K562 (cell line): ENCODE results near the gene CCNQ.

Experiments used
- ATF1 ChIP-seq, 2 experiments: fragments of 450-650 bp in 1 of 2; IDR thresholded peaks; 2 replicates each; pipeline ENCODE4 v1.6.1; 2016; ENCODE audit warnings: missing compliant biosample characterization in 1 of 2, missing genetic modification characterization in 1 of 2
- CREB1 ChIP-seq, 2 experiments: sonication (generic) in 1 of 2; formaldehyde crosslinking in 1 of 2; IDR thresholded peaks; 2 replicates each; pipeline versions ENCODE4 v1.6.1 to v1.8.0; 2012 to 2022; ENCODE audit warnings: inconsistent platforms in 1 of 2, mild to moderate bottlenecking in 1 of 2, missing genetic modification reagents in 1 of 2, moderate library complexity in 1 of 2
- EP300 ChIP-seq: IDR thresholded peaks from 2 replicates; pipeline ENCODE4 v1.6.1; 2012; ENCODE audit warnings: low read length, improper control_type of control experiment
- FOXM1 ChIP-seq, 2 experiments: fragments of 450-650 bp in 1 of 2; sonication (generic) in 1 of 2; formaldehyde crosslinking in 1 of 2; IDR thresholded peaks; 2 replicates each; pipeline versions ENCODE4 v1.6.1 to v1.9.0; 2017 to 2022; ENCODE audit warnings: low read depth in 2 of 2, mild to moderate bottlenecking in 2 of 2, missing genetic modification reagents in 1 of 2, moderate library complexity in 1 of 2
- KLF6 ChIP-seq: fragments of 250-450 bp; sonication (Bioruptor Pico); IDR thresholded peaks from 2 replicates; pipeline ENCODE4 v1.4.0; 2020; ENCODE audit warnings: mild to moderate bottlenecking, moderate library complexity, borderline replicate concordance
- RAD21 ChIP-seq, 2 experiments: fragments of 250-450 bp in 1 of 2; fragments of 450-650 bp in 1 of 2; sonication (Bioruptor Pico) in 1 of 2; formaldehyde crosslinking in 1 of 2; IDR thresholded peaks in 1 of 2; conservative IDR thresholded peaks in 1 of 2; 2 replicates each; pipeline versions ENCODE4 v1.4.0 to v1.8.0; 2020 to 2022; ENCODE audit warnings: mild to moderate bottlenecking in 2 of 2, moderate library complexity in 1 of 2
- RFX5 ChIP-seq: IDR thresholded peaks from 2 replicates; pipeline ENCODE4 v1.6.1; 2011; ENCODE audit warnings: low read depth, mild to moderate bottlenecking, improper control_type of control experiment, low read length
- TBL1XR1 ChIP-seq, 2 experiments: IDR thresholded peaks; 2 replicates each; pipeline ENCODE4 v1.6.1; 2012; ENCODE audit warnings: improper control_type of control experiment in 2 of 2, low read length in 2 of 2, mild to moderate bottlenecking in 1 of 2
- ZNF253 ChIP-seq: fragments of 250-450 bp; sonication (Bioruptor Pico); conservative IDR thresholded peaks from 2 replicates; pipeline ENCODE4 v1.6.1; 2021; ENCODE audit warnings: mild to moderate bottlenecking
- TF ChIP-seq, protein P1 (sequence below), 3 experiments: IDR thresholded peaks in 2 of 3; conservative IDR thresholded peaks in 1 of 3; 2 replicates each; pipeline ENCODE4 v1.5.1; 2011 to 2012; ENCODE audit warnings: low read length in 3 of 3, mild to moderate bottlenecking in 3 of 3, control low read depth in 2 of 3, improper control_type of control experiment in 1 of 3, inconsistent platforms in 1 of 3, low read depth in 1 of 3, mixed read lengths in 1 of 3, moderate library complexity in 1 of 3; ENCODE audit not compliant: insufficient read depth in 2 of 3
- TF ChIP-seq, protein P2 (sequence below): fragments of 450-650 bp; formaldehyde crosslinking; IDR thresholded peaks from 2 replicates; pipeline ENCODE4 v1.4.0; 2020; ENCODE audit warnings: mild to moderate bottlenecking, moderate library complexity
- TF ChIP-seq, protein P3 (sequence below): sonication (generic); formaldehyde crosslinking; IDR thresholded peaks from 2 replicates; pipeline ENCODE4 v1.8.0; 2022; ENCODE audit warnings: mild to moderate bottlenecking, missing genetic modification reagents

GRCh38 chrX:153644356-153645125 lies 45.6 kb upstream of the CCNQ start:
- TF ChIP-seq RFX5 (no peak), FOXM1 (IDR thresholded peaks at IDR 0.05; ENCODE audit: low read depth) (no peak), FOXM1 (CRISPR knock-in tag; IDR thresholded peaks at IDR 0.05; ENCODE audit: low read depth) (no peak), ATF1 (CRISPR knock-in tag; IDR thresholded peaks at IDR 0.05) (no peak), ATF1 (tag; IDR thresholded peaks at IDR 0.05) (no peak), KLF6 (CRISPR knock-in tag) (no peak), EP300 (no peak), CREB1 (IDR thresholded peaks at IDR 0.05) (no peak), CREB1 (CRISPR knock-in tag; IDR thresholded peaks at IDR 0.05) (no peak), ZNF253 (no peak), RAD21 (CRISPR knock-in tag; conservative IDR thresholded peaks at IDR 0.05 in 1 of 2, IDR thresholded peaks at IDR 0.05 in 1 of 2) (peak in 1 of 2 experiments; percentile 41; a peak in 2 of 4 replicates), TBL1XR1 (IDR thresholded peaks at IDR 0.05; ENCODE audit: low read length in 2 of 2) (no peak)
- TF ChIP-seq, protein P1, sequence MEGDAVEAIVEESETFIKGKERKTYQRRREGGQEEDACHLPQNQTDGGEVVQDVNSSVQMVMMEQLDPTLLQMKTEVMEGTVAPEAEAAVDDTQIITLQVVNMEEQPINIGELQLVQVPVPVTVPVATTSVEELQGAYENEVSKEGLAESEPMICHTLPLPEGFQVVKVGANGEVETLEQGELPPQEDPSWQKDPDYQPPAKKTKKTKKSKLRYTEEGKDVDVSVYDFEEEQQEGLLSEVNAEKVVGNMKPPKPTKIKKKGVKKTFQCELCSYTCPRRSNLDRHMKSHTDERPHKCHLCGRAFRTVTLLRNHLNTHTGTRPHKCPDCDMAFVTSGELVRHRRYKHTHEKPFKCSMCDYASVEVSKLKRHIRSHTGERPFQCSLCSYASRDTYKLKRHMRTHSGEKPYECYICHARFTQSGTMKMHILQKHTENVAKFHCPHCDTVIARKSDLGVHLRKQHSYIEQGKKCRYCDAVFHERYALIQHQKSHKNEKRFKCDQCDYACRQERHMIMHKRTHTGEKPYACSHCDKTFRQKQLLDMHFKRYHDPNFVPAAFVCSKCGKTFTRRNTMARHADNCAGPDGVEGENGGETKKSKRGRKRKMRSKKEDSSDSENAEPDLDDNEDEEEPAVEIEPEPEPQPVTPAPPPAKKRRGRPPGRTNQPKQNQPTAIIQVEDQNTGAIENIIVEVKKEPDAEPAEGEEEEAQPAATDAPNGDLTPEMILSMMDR (IDR thresholded peaks at IDR 0.05 in 2 of 3, conservative IDR thresholded peaks at IDR 0.05 in 1 of 3; ENCODE audit: insufficient read depth in 2 of 3, low read depth in 1 of 3, low read length in 3 of 3): peak; percentile 43 to 80 (median 59); a peak in 5 of 6 replicates
- TF ChIP-seq, protein P2, sequence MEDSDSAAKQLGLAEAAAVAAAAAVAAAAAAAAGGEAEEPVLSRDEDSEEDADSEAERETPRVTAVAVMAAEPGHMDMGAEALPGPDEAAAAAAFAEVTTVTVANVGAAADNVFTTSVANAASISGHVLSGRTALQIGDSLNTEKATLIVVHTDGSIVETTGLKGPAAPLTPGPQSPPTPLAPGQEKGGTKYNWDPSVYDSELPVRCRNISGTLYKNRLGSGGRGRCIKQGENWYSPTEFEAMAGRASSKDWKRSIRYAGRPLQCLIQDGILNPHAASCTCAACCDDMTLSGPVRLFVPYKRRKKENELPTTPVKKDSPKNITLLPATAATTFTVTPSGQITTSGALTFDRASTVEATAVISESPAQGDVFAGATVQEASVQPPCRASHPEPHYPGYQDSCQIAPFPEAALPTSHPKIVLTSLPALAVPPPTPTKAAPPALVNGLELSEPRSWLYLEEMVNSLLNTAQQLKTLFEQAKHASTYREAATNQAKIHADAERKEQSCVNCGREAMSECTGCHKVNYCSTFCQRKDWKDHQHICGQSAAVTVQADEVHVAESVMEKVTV (CRISPR knock-in tag): no peak
- TF ChIP-seq, protein P3, sequence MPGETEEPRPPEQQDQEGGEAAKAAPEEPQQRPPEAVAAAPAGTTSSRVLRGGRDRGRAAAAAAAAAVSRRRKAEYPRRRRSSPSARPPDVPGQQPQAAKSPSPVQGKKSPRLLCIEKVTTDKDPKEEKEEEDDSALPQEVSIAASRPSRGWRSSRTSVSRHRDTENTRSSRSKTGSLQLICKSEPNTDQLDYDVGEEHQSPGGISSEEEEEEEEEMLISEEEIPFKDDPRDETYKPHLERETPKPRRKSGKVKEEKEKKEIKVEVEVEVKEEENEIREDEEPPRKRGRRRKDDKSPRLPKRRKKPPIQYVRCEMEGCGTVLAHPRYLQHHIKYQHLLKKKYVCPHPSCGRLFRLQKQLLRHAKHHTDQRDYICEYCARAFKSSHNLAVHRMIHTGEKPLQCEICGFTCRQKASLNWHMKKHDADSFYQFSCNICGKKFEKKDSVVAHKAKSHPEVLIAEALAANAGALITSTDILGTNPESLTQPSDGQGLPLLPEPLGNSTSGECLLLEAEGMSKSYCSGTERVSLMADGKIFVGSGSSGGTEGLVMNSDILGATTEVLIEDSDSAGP: no peak
